ENCODE results near the gene CHSY1.

Gene CHSY1

DNA sequence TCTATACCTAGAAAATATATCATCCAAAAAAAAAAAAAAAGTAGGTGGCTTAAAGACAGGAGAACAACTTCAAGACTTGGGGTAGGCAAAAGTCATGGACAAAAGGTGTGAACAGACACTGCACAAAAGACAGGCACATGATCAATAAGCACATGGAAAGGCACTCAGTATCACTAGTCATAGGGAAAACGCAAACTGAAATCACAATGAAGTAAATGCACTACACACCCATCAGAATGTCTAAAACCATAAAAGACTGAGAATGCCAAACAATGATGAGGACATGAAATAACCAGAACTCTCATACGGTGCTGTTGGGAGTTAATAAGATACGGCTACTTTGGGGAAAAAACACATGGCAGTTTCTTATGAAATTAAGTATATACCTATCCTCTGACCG is 40.0 kb downstream of the CHSY1 start:
- DNase-seq (ENCODE audit: low read depth in 2 of 2), result no peak

DNA sequence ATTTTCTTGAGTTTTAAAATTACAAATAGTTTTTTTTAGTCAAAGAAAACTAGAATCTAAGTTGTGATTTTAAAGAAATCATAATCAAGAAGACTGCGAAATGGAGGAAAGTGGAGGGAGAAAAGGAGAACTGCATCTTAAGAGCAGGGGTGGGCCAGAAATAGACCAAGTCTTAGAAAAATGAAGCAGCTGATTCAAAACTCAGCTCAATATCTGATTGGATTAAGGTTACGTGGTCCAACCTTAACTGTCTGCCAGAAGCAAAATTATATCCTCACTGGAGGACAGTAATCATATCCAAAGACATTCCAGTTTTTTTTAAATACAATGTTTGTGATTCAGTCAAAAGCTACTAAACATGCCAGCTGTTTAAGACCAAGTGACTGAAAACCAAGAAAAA is 41.4 kb downstream of the CHSY1 start:
- no peak for DNase-seq (ENCODE audit: low read depth in 2 of 2)

DNA sequence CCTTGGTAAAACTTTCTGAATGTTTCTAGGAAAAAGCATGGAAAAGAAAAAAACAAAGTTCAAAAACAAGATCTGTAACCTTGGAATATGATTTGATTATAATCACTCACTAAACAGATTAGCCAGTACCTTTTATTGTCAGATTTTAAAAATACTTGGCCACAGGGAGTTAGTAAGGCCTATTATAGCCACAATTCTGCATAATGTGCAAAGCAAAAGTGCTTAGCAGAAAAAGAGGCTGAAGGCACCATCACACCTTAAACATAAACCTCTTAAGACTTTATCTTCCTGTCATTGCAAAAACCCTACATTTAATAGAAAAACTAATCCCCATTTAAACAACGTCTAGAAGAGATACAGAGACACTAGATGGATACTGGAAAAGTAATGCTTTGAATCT is 41.8 kb downstream of the CHSY1 start:
- no peak for DNase-seq (ENCODE audit: low read depth in 2 of 2)

- no peak for DNase-seq (ENCODE audit: low read depth in 2 of 2)
These were observed 42.5 kb downstream of the CHSY1 start for GRCh38 chr15:101209285-101209845.

DNA sequence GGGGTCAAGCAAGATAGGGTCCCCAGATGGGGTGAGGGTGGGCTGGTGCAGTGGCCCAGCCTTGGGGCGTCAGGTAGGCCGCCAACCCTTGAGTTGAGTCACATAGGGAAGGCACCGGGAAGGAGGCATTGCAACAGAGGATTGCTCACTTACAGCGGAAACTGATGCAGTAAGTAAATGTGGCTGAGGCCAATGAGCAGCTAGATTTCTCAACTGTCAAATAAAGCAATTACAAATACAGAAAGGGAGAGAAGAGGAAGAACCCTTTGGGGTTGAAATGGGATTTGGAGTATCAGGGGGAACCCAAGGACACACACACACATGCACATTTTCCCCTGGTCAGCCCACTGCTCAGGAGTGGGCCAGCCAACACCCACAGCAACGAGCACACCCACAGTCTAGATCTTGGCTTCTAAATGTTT is 44.0 kb downstream of the CHSY1 start:
- no peak for DNase-seq (ENCODE audit: low read depth in 2 of 2)

DNA sequence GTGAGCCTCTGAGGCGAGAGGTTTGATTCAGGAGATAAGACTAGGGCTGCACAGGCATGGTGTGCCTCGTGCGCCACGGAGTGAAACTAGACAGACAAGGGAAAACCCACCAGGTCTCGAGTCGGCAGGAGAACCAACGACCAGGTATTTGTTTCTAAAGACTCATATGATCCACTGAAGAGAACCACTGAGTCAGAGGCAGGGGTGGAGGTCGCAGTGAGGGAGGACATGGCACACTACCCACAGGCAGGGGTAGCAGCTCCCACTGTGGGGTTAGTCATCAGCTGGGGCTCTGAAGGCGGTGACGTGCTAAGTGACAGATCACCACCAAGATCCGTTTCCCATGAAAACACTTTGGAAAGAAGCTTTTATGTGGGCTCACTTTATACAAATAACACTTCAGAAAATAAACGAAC is 45.7 kb downstream of the CHSY1 start:
- peak; percentile 68 to 79 for DNase-seq (ENCODE audit: low read depth in 2 of 2)

- DNase-seq (ENCODE audit: low read depth in 2 of 2), result no peak
These were observed 46.9 kb downstream of the CHSY1 start for GRCh38 chr15:101204739-101205535.

GRCh38 chr15:101203607-101204189 is 48.1 kb downstream of the CHSY1 start:
- no peak for DNase-seq (ENCODE audit: low read depth in 2 of 2)

- no peak for DNase-seq (ENCODE audit: low read depth in 2 of 2)
These were observed 48.7 kb downstream of the CHSY1 start for GRCh38 chr15:101203029-101203573.

DNA sequence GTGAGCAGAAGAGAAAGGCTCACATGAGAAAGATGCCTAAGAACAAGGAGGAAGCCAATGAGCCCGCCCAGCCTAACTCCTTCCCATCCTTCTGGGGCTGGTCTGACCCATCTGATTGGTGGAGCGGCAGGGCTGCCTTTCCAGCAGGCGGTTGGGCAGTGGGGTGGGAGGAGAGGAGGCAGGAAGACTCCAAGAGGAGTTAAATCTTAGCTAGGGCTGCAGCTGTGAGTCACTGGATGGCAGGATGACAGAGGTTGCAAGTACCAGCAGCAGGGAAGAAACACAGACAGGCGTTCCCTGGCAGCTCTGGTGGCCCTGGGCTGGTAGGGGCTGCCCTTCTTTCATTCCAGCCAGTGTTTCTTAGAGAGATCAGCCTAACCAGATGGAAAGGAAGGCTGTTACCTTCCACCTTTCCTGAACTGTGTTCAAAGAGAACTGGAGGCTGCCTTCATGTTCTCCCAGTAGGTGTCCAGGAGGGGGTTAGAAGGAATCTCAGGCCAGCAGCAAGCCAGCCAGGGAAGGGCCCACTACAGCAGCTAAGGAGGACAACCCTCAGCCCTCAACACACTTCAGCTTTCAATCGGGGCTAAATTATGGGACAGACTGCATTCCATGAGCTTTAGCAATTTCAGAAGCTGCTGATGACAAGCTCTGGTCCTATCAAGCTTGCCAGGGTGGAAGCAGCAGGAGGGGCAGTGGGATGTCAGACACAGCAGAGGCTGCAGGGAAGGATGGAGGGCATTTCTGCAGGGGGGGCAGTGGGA is 50.3 kb downstream of the CHSY1 start:
- DNase-seq (ENCODE audit: low read depth in 2 of 2), result no peak

GRCh38 chr15:101200181-101200580 is 51.7 kb downstream of the CHSY1 start:
- no peak for DNase-seq (ENCODE audit: low read depth in 2 of 2)

DNA sequence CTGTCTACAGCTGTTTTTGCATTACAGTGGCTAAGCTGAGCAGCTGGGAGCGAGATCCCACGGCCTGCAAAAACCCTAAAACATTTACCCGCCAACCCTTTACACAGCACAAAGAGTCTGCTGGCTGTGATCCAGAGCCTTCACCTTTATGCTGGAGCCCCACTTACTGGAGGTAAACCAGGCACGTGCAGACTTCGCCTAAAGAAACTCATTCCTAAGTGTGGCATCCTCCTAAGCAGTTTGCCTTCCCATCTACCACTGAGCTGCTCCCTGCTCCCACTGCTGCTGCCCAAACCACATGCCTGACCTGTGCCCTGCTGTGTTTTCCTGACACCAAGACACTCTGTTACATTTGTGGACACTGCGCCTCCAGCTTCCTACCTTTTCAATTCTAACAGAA is 53.0 kb downstream of the CHSY1 start:
- DNase-seq (ENCODE audit: low read depth in 2 of 2), result no peak

DNA sequence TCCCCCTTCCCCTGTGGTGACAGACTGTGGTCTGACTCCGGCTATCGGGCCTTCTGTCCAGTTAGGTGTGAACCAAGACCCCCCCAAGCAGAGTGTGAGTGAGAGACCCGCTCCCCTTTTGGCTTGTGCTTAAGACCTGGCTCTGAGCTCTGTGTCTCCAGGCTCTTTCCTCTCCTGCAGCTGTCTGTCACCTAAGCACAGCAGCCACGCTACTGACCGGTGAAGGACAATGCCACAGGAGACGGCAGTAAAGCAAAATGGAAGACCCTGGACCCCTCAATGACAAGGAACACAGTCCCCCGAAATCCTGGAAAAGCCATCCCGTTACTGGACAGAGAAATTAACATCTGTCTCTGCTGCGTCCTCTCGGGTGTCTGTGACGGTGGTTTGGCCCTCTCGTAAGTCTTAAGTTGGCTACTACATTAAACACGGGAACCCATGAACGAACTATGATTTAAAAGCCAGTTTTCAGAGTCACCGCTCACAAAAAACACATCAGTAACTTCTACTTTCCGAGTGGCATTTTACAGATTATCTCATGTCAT is 53.7 kb downstream of the CHSY1 start:
- no peak for DNase-seq (ENCODE audit: low read depth in 2 of 2)

GRCh38 chr15:101194546-101195125 is 57.2 kb downstream of the CHSY1 start:
- DNase-seq (ENCODE audit: low read depth in 2 of 2), result no peak

DNA sequence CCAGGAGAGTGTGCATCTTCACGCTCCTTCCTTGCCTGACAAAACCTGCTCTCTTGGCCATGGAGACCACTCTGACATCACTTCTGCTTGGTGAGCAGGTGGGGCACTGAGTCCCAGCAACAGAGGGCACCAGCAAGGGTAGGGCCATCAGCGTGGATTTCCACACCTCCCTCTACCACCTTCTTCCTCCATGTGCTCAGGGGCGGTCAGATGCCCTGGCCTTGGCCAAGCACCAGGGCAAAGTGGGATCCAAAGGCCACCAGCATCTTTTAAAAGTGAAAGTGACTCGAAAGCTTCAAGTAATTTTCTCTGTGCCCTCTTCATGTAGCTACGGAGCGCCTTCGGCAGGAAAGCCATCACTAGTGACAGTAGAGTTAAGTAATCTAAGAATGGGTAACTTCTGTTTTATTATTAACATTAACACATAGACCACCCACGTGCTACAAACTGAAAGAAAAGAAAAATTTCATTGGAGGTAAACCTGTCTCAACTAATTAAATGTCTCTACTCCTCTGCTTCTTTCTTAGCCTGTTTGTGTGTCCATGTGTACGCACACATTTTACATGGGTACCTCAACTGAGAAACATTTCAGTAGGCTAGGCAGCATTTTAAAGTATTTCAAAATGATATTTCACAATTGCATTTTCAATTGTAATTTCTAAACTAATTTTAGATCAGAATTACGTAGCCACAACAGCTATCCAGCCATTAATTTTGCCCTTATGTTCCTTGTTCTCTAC is 57.9 kb downstream of the CHSY1 start:
- DNase-seq (ENCODE audit: low read depth in 2 of 2), result no peak

GRCh38 chr15:101193120-101193644 is 58.7 kb downstream of the CHSY1 start:
- no peak for DNase-seq (ENCODE audit: low read depth in 2 of 2)

DNA sequence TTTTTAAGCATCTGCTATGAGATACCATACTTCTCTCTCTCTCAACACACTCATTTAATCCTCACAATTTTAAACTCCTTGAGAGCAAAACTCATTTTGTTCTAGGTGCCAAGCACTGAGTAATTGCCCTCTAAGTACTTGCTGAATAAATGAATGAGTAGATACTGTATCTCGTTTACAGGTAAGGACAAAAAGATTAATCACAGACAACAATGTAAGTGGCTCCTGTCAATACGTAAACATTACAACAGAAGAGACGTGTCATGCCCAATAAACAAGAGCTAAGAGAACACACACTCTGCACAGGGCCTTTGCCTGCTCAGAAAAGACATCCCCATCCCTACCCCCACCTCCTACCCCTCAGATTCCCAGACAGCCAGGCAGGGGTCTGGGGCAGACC is 59.8 kb downstream of the CHSY1 start:
- no peak for DNase-seq (ENCODE audit: low read depth in 2 of 2)

GRCh38 chr15:101191242-101191641 is 60.6 kb downstream of the CHSY1 start:
- DNase-seq (ENCODE audit: low read depth in 2 of 2), result no peak

DNA sequence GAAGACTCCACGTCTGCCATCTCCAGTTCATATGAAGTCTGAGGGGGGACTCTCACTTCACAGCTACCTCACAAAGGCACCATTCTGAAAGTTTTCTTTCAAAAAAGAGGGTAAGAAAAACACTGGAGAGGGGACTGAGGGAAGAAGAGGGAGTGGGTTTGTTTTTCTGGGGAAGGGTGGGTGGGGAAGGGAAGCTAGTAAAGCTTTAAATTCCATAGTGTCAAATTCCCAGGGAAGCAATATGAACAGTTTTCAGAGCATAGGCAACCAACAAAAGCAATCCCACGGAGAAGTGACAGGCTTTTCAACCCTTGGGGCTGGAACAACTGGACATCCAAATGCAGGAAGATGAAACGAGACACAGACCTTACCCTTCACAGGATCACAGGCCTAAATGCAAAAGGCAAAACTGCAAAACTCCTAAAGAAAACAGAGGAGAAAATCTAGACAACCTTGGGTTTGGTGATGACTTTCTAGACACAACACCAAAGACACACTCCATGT is 61.7 kb downstream of the CHSY1 start:
- no peak for DNase-seq (ENCODE audit: low read depth in 2 of 2)

- DNase-seq (ENCODE audit: low read depth in 2 of 2), result no peak
These were observed 62.3 kb downstream of the CHSY1 start for GRCh38 chr15:101189409-101190091.
